ENCODE data around the gene EARS2.
"Not testable (repeated sequence)": the region's sequence is repeated elsewhere in the genome, so short reads cannot be mapped to it uniquely, and the experiment has no call there.

EARS2 gene

GRCh38 chr16:23567602-23568001, 10.5 kb upstream of the EARS2 start:
- DNase-seq (ENCODE audit: low spot score) = no peak

DNA sequence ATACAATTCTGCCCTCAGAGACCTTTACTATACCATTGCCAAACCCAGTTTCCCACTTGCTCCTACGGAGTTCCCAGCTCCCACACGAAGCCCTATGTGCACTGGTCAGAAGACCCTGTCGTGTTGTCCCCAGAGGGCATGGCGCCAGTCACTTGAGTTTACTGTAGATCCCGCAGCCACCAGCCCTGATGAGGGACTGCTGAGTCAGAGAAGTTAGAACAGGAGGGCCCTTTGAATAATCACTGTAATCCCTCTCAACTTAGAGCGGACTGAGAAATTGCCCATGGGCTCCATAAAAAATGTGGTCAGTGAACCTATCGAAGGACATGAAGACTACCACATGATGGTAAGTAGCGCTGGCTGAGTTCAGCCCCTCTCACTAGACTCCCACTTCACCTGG, 9.6 kb upstream of the EARS2 start:
- DNase-seq (ENCODE audit: low spot score) = no peak

GRCh38 chr16:23564575-23565363, 7.6 kb upstream of the EARS2 start:
- DNase-seq (ENCODE audit: low spot score) = no peak

GRCh38 chr16:23563186-23563585, 6.0 kb upstream of the EARS2 start:
- no peak for DNase-seq (ENCODE audit: low spot score)

- DNase-seq (ENCODE audit: low spot score) = no peak
Measured at GRCh38 chr16:23562505-23562904, 5.4 kb upstream of the EARS2 start.

DNA sequence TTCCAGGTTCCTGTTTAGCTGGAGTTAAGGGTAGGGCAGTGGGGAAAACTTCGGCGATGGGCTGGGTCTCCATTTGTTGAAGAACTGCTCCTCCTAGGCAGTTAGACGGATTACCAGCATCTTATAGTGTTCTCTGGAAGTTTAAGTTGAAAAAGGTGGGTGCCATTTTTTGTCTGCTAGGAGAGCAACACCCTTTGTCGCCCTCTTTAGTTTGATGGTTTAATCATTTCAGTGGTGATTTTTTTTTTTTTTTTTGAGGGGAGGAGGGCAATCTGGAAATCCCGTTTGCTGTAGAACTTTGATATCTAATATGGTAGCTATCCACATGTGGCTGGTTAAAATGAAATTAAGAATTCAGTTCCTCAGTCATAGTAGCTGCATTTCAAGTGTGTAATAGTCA, 4.4 kb upstream of the EARS2 start:
- no peak for DNase-seq (ENCODE audit: low spot score)

DNA sequence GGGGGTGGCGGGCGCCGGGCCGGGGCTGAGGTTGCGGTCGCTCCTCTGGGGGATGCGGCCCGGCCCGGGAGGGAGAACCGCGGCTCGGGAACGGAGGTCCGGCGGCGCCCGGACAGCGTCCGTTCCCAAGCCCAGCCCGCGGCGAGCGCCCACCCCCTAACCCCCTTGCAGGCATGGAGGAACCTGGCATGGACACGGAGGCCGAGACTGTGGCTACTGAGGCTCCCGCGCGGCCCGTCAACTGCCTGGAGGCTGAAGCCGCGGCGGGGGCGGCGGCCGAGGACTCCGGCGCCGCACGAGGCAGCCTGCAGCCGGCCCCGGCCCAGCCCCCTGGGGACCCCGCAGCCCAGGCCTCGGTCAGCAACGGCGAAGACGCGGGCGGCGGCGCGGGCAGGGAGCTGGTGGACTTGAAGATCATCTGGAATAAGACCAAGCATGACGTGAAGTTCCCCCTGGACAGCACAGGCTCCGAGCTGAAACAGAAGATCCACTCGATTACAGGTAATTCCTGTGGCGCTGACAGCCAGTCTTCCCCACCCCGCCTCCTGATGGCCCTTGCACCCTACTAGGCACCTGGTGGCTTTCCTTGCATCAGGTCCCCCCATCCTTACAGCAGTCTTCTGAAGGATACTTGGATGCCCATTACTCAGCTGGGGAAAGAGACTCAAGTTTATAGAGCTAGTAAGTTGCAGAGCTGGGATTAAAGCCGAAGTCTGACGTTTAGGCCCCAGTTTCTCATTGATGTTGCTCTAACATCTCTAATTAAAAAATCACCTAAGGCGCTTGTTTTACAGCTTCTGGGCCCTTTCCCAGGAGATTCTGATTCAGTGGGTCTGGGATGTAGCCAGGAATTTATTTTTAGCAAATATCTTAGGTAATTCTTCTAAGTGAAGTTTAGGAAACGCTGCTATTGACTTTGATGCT, 891 bp upstream of the EARS2 start:
- DNase-seq (ENCODE audit: low spot score) = no peak

GRCh38 chr16:23554536-23554935, 2.6 kb downstream of the EARS2 start:
- no peak for DNase-seq (ENCODE audit: low spot score)

GRCh38 chr16:23552161-23552560, 5.0 kb downstream of the EARS2 start:
- DNase-seq (ENCODE audit: low spot score) = no peak

- DNase-seq (ENCODE audit: low spot score) = no peak
Measured at GRCh38 chr16:23549938-23550337, 7.2 kb downstream of the EARS2 start.

GRCh38 chr16:23544436-23544835, 12.7 kb downstream of the EARS2 start:
- no peak for DNase-seq (ENCODE audit: low spot score)

- DNase-seq (ENCODE audit: low spot score) = not testable (repeated sequence)
Measured at GRCh38 chr16:23540817-23541178, 16.4 kb downstream of the EARS2 start.

DNA sequence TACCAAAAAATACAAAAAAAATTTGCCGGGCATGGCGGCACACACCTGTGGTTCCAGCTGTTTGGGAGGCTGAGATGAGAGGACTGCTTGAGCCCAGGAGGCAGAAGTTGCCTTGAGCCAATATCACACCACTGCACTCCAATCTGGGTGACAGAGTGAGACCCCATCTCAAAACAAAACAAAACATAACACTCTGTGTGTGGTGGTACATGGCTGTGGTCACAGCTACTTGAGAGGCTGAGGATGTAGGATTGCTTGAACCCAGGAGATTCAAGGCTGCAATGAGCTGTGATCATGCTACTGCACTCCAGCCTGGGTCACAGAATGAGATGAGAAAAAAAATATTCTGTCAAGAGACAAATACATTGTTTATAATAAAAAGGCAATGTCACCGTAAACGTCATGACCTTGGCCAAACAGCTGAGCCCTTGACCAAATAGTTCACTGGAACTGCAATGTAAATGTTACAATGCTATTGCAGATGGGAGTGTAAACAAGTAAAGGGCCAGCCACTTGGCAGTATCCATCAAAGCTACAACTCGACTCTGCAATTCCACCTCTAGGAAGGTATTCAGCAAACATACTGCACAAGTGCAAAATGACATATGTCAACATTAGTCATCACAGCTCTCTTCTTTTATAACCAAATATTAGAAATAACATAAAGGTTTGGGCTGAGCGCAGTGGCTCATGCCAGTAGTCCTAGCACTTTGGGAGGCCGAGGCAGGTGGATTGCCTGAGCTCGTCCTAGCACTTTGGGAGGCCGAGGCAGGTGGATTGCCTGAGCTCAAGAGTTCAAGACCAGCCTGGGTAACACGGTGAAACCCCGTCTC, 16.9 kb downstream of the EARS2 start:
- no peak for DNase-seq (ENCODE audit: low spot score)

GRCh38 chr16:23538919-23539278, 18.3 kb downstream of the EARS2 start:
- no peak for DNase-seq (ENCODE audit: low spot score)

DNA sequence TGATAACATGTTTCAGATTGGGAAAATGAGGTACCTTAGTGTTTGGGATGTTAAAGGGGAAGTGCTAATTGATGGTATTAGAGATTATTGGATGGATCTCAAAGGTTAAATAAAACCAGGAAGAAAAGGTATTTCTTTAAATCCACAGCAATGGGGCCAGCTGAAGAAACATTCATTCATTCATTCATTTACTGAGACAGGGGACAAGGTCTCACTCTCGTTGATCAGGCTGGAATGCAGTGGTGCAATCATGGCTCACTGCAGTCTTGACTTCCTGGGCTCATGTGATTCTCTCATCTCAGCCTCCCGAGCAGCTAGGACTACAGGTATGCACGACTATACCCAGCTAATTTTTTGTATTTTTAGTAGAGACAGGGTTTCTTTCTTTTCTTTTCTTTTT, 19.8 kb downstream of the EARS2 start:
- no peak for DNase-seq (ENCODE audit: low spot score)

GRCh38 chr16:23535901-23536300, 21.2 kb downstream of the EARS2 start:
- DNase-seq (ENCODE audit: low spot score) = no peak

- no peak for DNase-seq (ENCODE audit: low spot score)
Measured at GRCh38 chr16:23534868-23535860, 22.0 kb downstream of the EARS2 start.

- no peak for DNase-seq (ENCODE audit: low spot score)
Measured at GRCh38 chr16:23532448-23532847, 24.7 kb downstream of the EARS2 start.

- no peak for DNase-seq (ENCODE audit: low spot score)
Measured at GRCh38 chr16:23530062-23530461, 27.1 kb downstream of the EARS2 start.

- DNase-seq (ENCODE audit: low spot score) = no peak
Measured at GRCh38 chr16:23528644-23529310, 28.4 kb downstream of the EARS2 start.

Measured in SW480 (cell line).